SK-N-SH treated with all-trans-retinoic acid at 6 μM for 48 hours (cell line): ENCODE results near the gene EFNA4.

Experiments used
- ATAC-seq: fragments of 200-7000 bp; cut with Tn5 transposase; 3 replicates; pipeline ENCODE4 v1.9.1; 2020; ENCODE audit warnings: mild to moderate bottlenecking, moderate library complexity
- BACH2 ChIP-seq: fragments of 250-450 bp; sonication (Bioruptor Pico); IDR thresholded peaks from 2 replicates; pipeline ENCODE4 v1.9.0; 2021; ENCODE audit warnings: mild to moderate bottlenecking, borderline replicate concordance
- GLIS3 ChIP-seq: fragments of 250-450 bp; sonication (Bioruptor Pico); IDR thresholded peaks from 2 replicates; pipeline ENCODE4 v1.5.0; 2020; ENCODE audit warnings: mild to moderate bottlenecking, moderate library complexity
- ISL1 ChIP-seq: fragments of 250-450 bp; sonication (Bioruptor Pico); IDR thresholded peaks from 2 replicates; pipeline ENCODE4 v2.1.2; 2022; ENCODE audit warnings: mild to moderate bottlenecking, moderate library complexity
- OSR1 ChIP-seq: fragments of 250-450 bp; sonication (Bioruptor Pico); IDR thresholded peaks from 2 replicates; pipeline ENCODE4 v1.8.0; 2022; ENCODE audit warnings: moderate library complexity, mild to moderate bottlenecking, inconsistent platforms
- PPARA ChIP-seq: fragments of 250-450 bp; sonication (Bioruptor Pico); IDR thresholded peaks from 2 replicates; pipeline ENCODE4 v1.5.0; 2020; ENCODE audit warnings: mild to moderate bottlenecking, borderline replicate concordance
- SNAI2 ChIP-seq: fragments of 250-450 bp; sonication (Bioruptor Pico); IDR thresholded peaks from 2 replicates; pipeline ENCODE4 v1.5.0; 2020; ENCODE audit warnings: mild to moderate bottlenecking, moderate library complexity
- TCF4 ChIP-seq: fragments of 250-450 bp; sonication (Bioruptor Pico); IDR thresholded peaks from 2 replicates; pipeline ENCODE4 v1.8.0; 2021; ENCODE audit warnings: mild to moderate bottlenecking, moderate library complexity, borderline replicate concordance
- TOX ChIP-seq: fragments of 250-450 bp; sonication (Bioruptor Pico); IDR thresholded peaks from 2 replicates; pipeline ENCODE4 v1.8.0; 2021; ENCODE audit warnings: mild to moderate bottlenecking, moderate library complexity, borderline replicate concordance
- ZC3H10 ChIP-seq: fragments of 250-450 bp; sonication (Bioruptor Pico); IDR thresholded peaks from 2 replicates; pipeline ENCODE4 v1.5.1; 2021; ENCODE audit warnings: mild to moderate bottlenecking, moderate library complexity
- ZFP30 ChIP-seq: fragments of 450-650 bp; formaldehyde crosslinking; IDR thresholded peaks from 2 replicates; pipeline ENCODE4 v1.5.0; 2022; ENCODE audit warnings: mild to moderate bottlenecking, moderate library complexity
- ZNF565 ChIP-seq: fragments of 450-650 bp; formaldehyde crosslinking; conservative IDR thresholded peaks from 2 replicates; pipeline ENCODE4 v1.5.0; 2020; ENCODE audit warnings: low read depth, mild to moderate bottlenecking, moderate library complexity
- ZNF70 ChIP-seq: fragments of 450-650 bp; formaldehyde crosslinking; IDR thresholded peaks from 2 replicates; pipeline ENCODE4 v1.5.0; 2020; ENCODE audit warnings: mild to moderate bottlenecking, moderate library complexity
- ZNF8 ChIP-seq: fragments of 450-650 bp; formaldehyde crosslinking; IDR thresholded peaks from 2 replicates; pipeline ENCODE4 v1.5.0; 2020; ENCODE audit warnings: mild to moderate bottlenecking, moderate library complexity
- TF ChIP-seq, protein P1 (sequence below): fragments of 250-450 bp; sonication (Bioruptor Pico); IDR thresholded peaks from 2 replicates; pipeline ENCODE4 v1.5.0; 2020; ENCODE audit warnings: mild to moderate bottlenecking, moderate library complexity
- TF ChIP-seq, protein P2 (sequence below): fragments of 250-450 bp; sonication (Bioruptor Pico); IDR thresholded peaks from 2 replicates; pipeline ENCODE4 v1.5.1; 2020; ENCODE audit warnings: low read depth, mild to moderate bottlenecking, moderate library complexity
- TF ChIP-seq, protein P3 (sequence below): fragments of 250-450 bp; sonication (Bioruptor Pico); IDR thresholded peaks from 2 replicates; pipeline ENCODE4 v1.5.1; 2021; ENCODE audit warnings: mild to moderate bottlenecking, moderate library complexity
- TF ChIP-seq, protein P4 (sequence below): fragments of 250-450 bp; sonication (Bioruptor Pico); IDR thresholded peaks from 2 replicates; pipeline ENCODE4 v1.8.0; 2020; ENCODE audit warnings: mild to moderate bottlenecking, moderate library complexity, borderline replicate concordance
- TF ChIP-seq, protein P5 (sequence below): fragments of 250-450 bp; sonication (Bioruptor Pico); IDR thresholded peaks from 2 replicates; pipeline ENCODE4 v1.8.0; 2021; ENCODE audit warnings: low read depth, mild to moderate bottlenecking, moderate library complexity, borderline replicate concordance

The EFNA4 gene

DNA sequence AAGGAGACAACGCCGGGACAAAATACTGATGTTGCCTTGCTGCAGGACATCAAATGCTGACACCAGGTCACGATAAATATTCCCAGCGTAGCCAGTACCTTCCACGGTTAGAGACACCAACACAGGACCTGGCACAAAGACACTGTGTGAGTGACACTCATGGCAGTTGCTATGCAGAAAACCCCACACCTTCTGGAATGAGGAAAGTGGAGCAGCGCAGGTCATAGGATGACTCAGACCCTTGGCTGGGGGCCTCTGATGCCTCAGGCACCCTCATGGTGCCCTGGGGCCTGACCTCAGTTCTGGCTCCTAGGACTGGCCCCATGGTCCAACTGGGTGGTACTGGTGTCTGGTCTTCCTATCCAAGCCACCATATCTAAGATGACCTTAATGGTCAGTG is 37.0 kb upstream of the EFNA4 start:
- TF ChIP-seq ZFP30 (CRISPR knock-in tag), result no peak
- TF ChIP-seq ISL1, result no peak
- TF ChIP-seq TCF4 (CRISPR knock-in tag), result no peak
- TF ChIP-seq ZNF70, result no peak
- TF ChIP-seq, protein P1, sequence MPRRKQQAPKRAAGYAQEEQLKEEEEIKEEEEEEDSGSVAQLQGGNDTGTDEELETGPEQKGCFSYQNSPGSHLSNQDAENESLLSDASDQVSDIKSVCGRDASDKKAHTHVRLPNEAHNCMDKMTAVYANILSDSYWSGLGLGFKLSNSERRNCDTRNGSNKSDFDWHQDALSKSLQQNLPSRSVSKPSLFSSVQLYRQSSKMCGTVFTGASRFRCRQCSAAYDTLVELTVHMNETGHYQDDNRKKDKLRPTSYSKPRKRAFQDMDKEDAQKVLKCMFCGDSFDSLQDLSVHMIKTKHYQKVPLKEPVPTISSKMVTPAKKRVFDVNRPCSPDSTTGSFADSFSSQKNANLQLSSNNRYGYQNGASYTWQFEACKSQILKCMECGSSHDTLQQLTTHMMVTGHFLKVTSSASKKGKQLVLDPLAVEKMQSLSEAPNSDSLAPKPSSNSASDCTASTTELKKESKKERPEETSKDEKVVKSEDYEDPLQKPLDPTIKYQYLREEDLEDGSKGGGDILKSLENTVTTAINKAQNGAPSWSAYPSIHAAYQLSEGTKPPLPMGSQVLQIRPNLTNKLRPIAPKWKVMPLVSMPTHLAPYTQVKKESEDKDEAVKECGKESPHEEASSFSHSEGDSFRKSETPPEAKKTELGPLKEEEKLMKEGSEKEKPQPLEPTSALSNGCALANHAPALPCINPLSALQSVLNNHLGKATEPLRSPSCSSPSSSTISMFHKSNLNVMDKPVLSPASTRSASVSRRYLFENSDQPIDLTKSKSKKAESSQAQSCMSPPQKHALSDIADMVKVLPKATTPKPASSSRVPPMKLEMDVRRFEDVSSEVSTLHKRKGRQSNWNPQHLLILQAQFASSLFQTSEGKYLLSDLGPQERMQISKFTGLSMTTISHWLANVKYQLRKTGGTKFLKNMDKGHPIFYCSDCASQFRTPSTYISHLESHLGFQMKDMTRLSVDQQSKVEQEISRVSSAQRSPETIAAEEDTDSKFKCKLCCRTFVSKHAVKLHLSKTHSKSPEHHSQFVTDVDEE, result no peak
- TF ChIP-seq GLIS3 (CRISPR knock-in tag), result no peak
- TF ChIP-seq, protein P2, sequence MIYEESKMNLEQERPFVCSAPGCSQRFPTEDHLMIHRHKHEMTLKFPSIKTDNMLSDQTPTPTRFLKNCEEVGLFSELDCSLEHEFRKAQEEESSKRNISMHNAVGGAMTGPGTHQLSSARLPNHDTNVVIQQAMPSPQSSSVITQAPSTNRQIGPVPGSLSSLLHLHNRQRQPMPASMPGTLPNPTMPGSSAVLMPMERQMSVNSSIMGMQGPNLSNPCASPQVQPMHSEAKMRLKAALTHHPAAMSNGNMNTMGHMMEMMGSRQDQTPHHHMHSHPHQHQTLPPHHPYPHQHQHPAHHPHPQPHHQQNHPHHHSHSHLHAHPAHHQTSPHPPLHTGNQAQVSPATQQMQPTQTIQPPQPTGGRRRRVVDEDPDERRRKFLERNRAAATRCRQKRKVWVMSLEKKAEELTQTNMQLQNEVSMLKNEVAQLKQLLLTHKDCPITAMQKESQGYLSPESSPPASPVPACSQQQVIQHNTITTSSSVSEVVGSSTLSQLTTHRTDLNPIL, result no peak
- no peak for TF ChIP-seq ZNF8
- TF ChIP-seq, protein P3, sequence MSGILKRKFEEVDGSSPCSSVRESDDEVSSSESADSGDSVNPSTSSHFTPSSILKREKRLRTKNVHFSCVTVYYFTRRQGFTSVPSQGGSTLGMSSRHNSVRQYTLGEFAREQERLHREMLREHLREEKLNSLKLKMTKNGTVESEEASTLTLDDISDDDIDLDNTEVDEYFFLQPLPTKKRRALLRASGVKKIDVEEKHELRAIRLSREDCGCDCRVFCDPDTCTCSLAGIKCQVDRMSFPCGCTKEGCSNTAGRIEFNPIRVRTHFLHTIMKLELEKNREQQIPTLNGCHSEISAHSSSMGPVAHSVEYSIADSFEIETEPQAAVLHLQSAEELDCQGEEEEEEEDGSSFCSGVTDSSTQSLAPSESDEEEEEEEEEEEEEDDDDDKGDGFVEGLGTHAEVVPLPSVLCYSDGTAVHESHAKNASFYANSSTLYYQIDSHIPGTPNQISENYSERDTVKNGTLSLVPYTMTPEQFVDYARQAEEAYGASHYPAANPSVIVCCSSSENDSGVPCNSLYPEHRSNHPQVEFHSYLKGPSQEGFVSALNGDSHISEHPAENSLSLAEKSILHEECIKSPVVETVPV, result no peak
- no peak for TF ChIP-seq ZC3H10 (CRISPR knock-in tag)
- TF ChIP-seq BACH2 (CRISPR knock-in tag), result no peak
- no peak for TF ChIP-seq PPARA (CRISPR knock-in tag)
- no peak for TF ChIP-seq TOX (CRISPR knock-in tag)
- TF ChIP-seq, protein P4, sequence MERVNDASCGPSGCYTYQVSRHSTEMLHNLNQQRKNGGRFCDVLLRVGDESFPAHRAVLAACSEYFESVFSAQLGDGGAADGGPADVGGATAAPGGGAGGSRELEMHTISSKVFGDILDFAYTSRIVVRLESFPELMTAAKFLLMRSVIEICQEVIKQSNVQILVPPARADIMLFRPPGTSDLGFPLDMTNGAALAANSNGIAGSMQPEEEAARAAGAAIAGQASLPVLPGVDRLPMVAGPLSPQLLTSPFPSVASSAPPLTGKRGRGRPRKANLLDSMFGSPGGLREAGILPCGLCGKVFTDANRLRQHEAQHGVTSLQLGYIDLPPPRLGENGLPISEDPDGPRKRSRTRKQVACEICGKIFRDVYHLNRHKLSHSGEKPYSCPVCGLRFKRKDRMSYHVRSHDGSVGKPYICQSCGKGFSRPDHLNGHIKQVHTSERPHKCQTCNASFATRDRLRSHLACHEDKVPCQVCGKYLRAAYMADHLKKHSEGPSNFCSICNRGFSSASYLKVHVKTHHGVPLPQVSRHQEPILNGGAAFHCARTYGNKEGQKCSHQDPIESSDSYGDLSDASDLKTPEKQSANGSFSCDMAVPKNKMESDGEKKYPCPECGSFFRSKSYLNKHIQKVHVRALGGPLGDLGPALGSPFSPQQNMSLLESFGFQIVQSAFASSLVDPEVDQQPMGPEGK, result no peak
- no peak for TF ChIP-seq OSR1 (CRISPR knock-in tag)
- peak; percentile 6; the same call in 1 of the 3 replicates for ATAC-seq

DNA sequence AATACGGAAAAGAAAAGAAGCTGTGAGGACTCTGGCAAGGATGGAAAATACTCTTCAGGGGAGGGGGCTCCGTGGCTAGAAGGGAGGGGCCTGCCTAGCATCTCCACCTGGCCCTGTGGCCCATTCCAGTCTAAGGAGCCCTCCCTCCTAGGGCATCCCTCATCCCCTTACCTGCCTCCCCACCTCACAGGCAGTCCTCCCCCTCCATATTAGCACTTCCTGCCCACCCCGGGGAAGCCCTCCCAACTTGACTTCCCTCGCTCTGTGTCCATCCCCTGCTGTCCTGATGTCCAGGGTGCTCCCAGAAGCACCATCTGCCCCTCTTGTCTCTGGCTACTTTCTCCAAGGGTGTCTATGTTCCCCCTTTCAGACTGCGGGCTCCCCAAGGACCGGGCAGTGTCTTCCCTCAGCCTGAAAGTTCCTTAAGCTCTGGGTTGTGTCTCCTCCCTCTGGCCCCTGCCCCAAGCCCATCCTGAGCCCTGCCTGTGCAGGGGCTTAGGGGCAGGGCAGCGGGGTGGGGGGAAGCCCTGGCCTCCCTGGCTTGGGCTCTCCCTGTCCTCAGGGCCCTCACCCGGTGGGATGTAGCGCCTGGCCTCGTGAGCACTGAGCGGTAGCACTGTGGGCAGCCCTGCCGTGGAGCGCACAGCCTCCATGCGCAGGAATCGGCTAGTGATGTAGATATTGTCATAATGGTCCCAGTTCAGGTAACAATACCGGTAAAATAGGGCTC is 33.9 kb upstream of the EFNA4 start:
- TF ChIP-seq SNAI2, result no peak
- no peak for TF ChIP-seq OSR1 (CRISPR knock-in tag)
- TF ChIP-seq TCF4 (CRISPR knock-in tag), result no peak
- TF ChIP-seq, protein P1, result no peak
- TF ChIP-seq TOX (CRISPR knock-in tag), result no peak
- no peak for TF ChIP-seq GLIS3 (CRISPR knock-in tag)
- TF ChIP-seq, protein P2, result no peak
- TF ChIP-seq, protein P5, sequence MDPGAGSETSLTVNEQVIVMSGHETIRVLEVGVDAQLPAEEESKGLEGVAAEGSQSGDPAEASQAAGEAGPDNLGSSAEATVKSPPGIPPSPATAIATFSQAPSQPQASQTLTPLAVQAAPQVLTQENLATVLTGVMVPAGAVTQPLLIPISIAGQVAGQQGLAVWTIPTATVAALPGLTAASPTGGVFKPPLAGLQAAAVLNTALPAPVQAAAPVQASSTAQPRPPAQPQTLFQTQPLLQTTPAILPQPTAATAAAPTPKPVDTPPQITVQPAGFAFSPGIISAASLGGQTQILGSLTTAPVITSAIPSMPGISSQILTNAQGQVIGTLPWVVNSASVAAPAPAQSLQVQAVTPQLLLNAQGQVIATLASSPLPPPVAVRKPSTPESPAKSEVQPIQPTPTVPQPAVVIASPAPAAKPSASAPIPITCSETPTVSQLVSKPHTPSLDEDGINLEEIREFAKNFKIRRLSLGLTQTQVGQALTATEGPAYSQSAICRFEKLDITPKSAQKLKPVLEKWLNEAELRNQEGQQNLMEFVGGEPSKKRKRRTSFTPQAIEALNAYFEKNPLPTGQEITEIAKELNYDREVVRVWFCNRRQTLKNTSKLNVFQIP (CRISPR knock-in tag), result no peak
- no peak for TF ChIP-seq BACH2 (CRISPR knock-in tag)
- TF ChIP-seq ZNF565 (CRISPR knock-in tag), result no peak
- TF ChIP-seq, protein P3, result no peak
- no peak for TF ChIP-seq ZNF8
- TF ChIP-seq ZFP30 (CRISPR knock-in tag), result no peak
- ATAC-seq, result no peak; the same call in 2 of the 3 replicates
